Testis (tissue), 2 donors: ENCODE measurements around the gene TMEM14C.

ENCODE experiments used
- POLR2A ChIP-seq: fragments of 450-650 bp; IDR thresholded peaks from one replicate; pipeline ENCODE4 v1.6.1; 2017; ENCODE audit warnings: antibody characterized with exemption, mild to moderate bottlenecking, moderate library complexity
- TF ChIP-seq, protein P1 (sequence below), 3 experiments: fragments of 450-650 bp in 2 of 3; fragments of 200-600 bp in 1 of 3; sonication (generic) in 1 of 3; IDR thresholded peaks; one replicate each; pipeline ENCODE4 v1.5.1; 2016 to 2019; ENCODE audit warnings: antibody characterized with exemption in 3 of 3, mild to moderate bottlenecking in 2 of 3, moderate library complexity in 1 of 3

DNA sequence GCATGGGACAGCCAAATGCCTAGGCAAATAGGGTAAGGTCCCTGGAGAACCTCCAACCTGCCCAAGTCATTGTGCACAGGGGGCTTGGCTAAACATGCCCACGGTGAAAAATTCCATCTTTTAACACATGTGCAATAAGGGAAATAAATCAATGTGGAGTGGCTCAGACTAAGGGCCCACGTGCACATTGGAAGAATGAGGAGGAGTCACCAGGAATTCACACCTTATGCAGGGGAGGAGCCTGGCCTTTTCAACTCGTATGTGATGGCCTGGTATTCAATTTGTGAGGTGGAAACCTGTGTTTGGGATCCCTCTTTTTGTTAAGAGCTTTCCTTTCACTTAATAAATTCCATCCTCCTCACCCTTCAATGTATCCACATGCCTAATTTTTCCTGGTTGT, 41.1 kb upstream of the TMEM14C start:
- TF ChIP-seq POLR2A, result no peak
- TF ChIP-seq, protein P1, sequence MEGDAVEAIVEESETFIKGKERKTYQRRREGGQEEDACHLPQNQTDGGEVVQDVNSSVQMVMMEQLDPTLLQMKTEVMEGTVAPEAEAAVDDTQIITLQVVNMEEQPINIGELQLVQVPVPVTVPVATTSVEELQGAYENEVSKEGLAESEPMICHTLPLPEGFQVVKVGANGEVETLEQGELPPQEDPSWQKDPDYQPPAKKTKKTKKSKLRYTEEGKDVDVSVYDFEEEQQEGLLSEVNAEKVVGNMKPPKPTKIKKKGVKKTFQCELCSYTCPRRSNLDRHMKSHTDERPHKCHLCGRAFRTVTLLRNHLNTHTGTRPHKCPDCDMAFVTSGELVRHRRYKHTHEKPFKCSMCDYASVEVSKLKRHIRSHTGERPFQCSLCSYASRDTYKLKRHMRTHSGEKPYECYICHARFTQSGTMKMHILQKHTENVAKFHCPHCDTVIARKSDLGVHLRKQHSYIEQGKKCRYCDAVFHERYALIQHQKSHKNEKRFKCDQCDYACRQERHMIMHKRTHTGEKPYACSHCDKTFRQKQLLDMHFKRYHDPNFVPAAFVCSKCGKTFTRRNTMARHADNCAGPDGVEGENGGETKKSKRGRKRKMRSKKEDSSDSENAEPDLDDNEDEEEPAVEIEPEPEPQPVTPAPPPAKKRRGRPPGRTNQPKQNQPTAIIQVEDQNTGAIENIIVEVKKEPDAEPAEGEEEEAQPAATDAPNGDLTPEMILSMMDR (IDR thresholded peaks at IDR 0.05), result no peak
